Karpas-422 (cell line): ENCODE data around the gene SMAD6. TPM values are rescaled to one million over a fixed set of nuclear protein-coding genes. Genes with fewer than 3 reads are reported as not detected.
"Not testable (repeated sequence)": the region's sequence is repeated elsewhere in the genome, so short reads cannot be mapped to it uniquely, and the experiment has no call there.

ENCODE experiments used
- DNase-seq: peaks from one replicate; pipeline ENCODE4 v3.0.0-alpha.2; 2015
- H2AFZ ChIP-seq: fragments of 200-600 bp; sonication (generic); 2 replicates; pipeline ENCODE4 v1.6.1; 2014; ENCODE audit warnings: antibody characterized with exemption, low read length, mixed read lengths
- H3K27ac ChIP-seq: fragments of 200-600 bp; sonication (generic); 2 replicates; pipeline ENCODE4 v1.5.1; 2014; ENCODE audit warnings: mild to moderate bottlenecking, low read length, moderate library complexity
- H3K27me3 ChIP-seq: fragments of 200-600 bp; sonication (generic); 2 replicates; pipeline ENCODE4 v1.6.1; 2014; ENCODE audit warnings: low read length, mixed read lengths
- H3K36me3 ChIP-seq: fragments of 200-600 bp; sonication (generic); 2 replicates; pipeline ENCODE4 v1.6.1; 2014; ENCODE audit warnings: low read length, mixed read lengths; ENCODE audit not compliant: insufficient read depth
- H3K4me1 ChIP-seq: fragments of 200-600 bp; sonication (generic); 2 replicates; pipeline ENCODE4 v1.6.1; 2014; ENCODE audit warnings: mild to moderate bottlenecking, low read length, mixed read lengths
- H3K4me2 ChIP-seq: fragments of 200-600 bp; sonication (generic); 2 replicates; pipeline ENCODE4 v1.6.1; 2014; ENCODE audit warnings: low read length, low read depth, mild to moderate bottlenecking; ENCODE audit not compliant: poor library complexity, severe bottlenecking
- H3K4me3 ChIP-seq: fragments of 200-600 bp; sonication (generic); 2 replicates; pipeline ENCODE4 v1.5.1; 2014; ENCODE audit warnings: mild to moderate bottlenecking, antibody characterized with exemption, low read length, mixed read lengths
- H3K79me2 ChIP-seq: fragments of 200-600 bp; sonication (generic); 2 replicates; pipeline ENCODE4 v1.6.1; 2014; ENCODE audit warnings: mild to moderate bottlenecking, low read length, mixed read lengths
- H3K9ac ChIP-seq: fragments of 200-600 bp; sonication (generic); 2 replicates; pipeline ENCODE4 v1.6.0; 2014; ENCODE audit warnings: low read length
- H3K9me2 ChIP-seq: fragments of 200-600 bp; sonication (generic), shearing (Covaris generic); replicated peaks from 2 replicates; pipeline ENCODE4 v1.6.0; 2014; ENCODE audit warnings: mild to moderate bottlenecking, low read length, moderate library complexity; ENCODE audit not compliant: insufficient read depth
- H3K9me3 ChIP-seq: fragments of 300-700, 200-600 bp; sonication (generic); 2 replicates; pipeline ENCODE4 v1.6.1; 2014; ENCODE audit warnings: low read length, mixed read lengths
- H4K20me1 ChIP-seq: fragments of 200-600 bp; sonication (generic); 2 replicates; pipeline ENCODE4 v1.6.1; 2014; ENCODE audit warnings: mild to moderate bottlenecking, antibody characterized with exemption, low read length, low read depth; ENCODE audit not compliant: insufficient read depth
- total RNA-seq: library from RNA; depleted of rRNA; stranded (reverse); fragments of >200 nt; shearing (Covaris generic); gene quantifications from 2 replicates; pipeline ENCODE4 v1.2.3, GENCODE V29; 2014; ENCODE audit warnings: low replicate concordance

The SMAD6 gene
- total RNA-seq, 1 experiment from 2014 or later = 0.89 TPM

- H3K4me3 ChIP-seq = no peak overlapping the region
- H3K9me2 ChIP-seq = no peaks in the 10 kb centered on the region
- H2AFZ ChIP-seq = no peak overlapping the region
- H4K20me1 ChIP-seq = no peaks in the 10 kb centered on the region
- H3K79me2 ChIP-seq = no peaks in the 10 kb centered on the region
- H3K4me1 ChIP-seq = no peaks in the 10 kb centered on the region
- H3K9ac ChIP-seq = no peak overlapping the region
- no peaks in the 10 kb centered on the region for H3K9me3 ChIP-seq
- DNase-seq = no peak
- no peak overlapping the region for H3K4me2 ChIP-seq
- H3K27ac ChIP-seq = no peak overlapping the region
- no peaks in the 10 kb centered on the region for H3K27me3 ChIP-seq
- no peaks in the 10 kb centered on the region for H3K36me3 ChIP-seq
Measured at GRCh38 chr15:66823601-66824000, 121.6 kb downstream of the SMAD6 start.

GRCh38 chr15:66824424-66824823, 122.4 kb downstream of the SMAD6 start:
- no peaks in the 10 kb centered on the region for H3K27me3 ChIP-seq
- H3K4me2 ChIP-seq = no peak overlapping the region
- no peak overlapping the region for H3K9ac ChIP-seq
- H2AFZ ChIP-seq = no peak overlapping the region
- no peaks in the 10 kb centered on the region for H3K9me3 ChIP-seq
- H3K4me3 ChIP-seq = no peak overlapping the region
- H3K9me2 ChIP-seq = no peaks in the 10 kb centered on the region
- H3K4me1 ChIP-seq = no peaks in the 10 kb centered on the region
- no peak for DNase-seq
- H3K79me2 ChIP-seq = no peaks in the 10 kb centered on the region
- H3K27ac ChIP-seq = no peak overlapping the region
- no peaks in the 10 kb centered on the region for H3K36me3 ChIP-seq
- H4K20me1 ChIP-seq = no peaks in the 10 kb centered on the region

- Histone ChIP-seq H2AFZ (no peak overlapping the region), H3K27ac (no peak overlapping the region), H3K27me3 (no peaks in the 10 kb centered on the region), H3K4me3 (no peak overlapping the region), H3K36me3 (no peaks in the 10 kb centered on the region), H3K4me2 (no peak overlapping the region), H3K9me2 (no peaks in the 10 kb centered on the region), H3K9me3 (no peaks in the 10 kb centered on the region), H3K9ac (no peak overlapping the region), H3K4me1 (no peaks in the 10 kb centered on the region), H4K20me1 (no peaks in the 10 kb centered on the region), H3K79me2 (no peaks in the 10 kb centered on the region)
- no peak for DNase-seq
Measured at GRCh38 chr15:66825139-66825538, 123.1 kb downstream of the SMAD6 start.

GRCh38 chr15:66825731-66826130, 123.7 kb downstream of the SMAD6 start:
- H3K4me1 ChIP-seq = no peaks in the 10 kb centered on the region
- no peaks in the 10 kb centered on the region for H3K79me2 ChIP-seq
- H3K4me3 ChIP-seq = no peak overlapping the region
- no peaks in the 10 kb centered on the region for H3K36me3 ChIP-seq
- no peak overlapping the region for H2AFZ ChIP-seq
- H3K27ac ChIP-seq = no peak overlapping the region
- H4K20me1 ChIP-seq = no peaks in the 10 kb centered on the region
- H3K9me2 ChIP-seq = no peaks in the 10 kb centered on the region
- H3K27me3 ChIP-seq = no peaks in the 10 kb centered on the region
- H3K9ac ChIP-seq = no peak overlapping the region
- no peak for DNase-seq
- H3K4me2 ChIP-seq = no peak overlapping the region
- H3K9me3 ChIP-seq = no peaks in the 10 kb centered on the region

- no peaks in the 10 kb centered on the region for H3K9me3 ChIP-seq
- DNase-seq = no peak
- H3K4me3 ChIP-seq = no peak overlapping the region
- H3K79me2 ChIP-seq = no peaks in the 10 kb centered on the region
- H3K4me1 ChIP-seq = no peaks in the 10 kb centered on the region
- no peak overlapping the region for H2AFZ ChIP-seq
- H3K4me2 ChIP-seq = no peak overlapping the region
- no peaks in the 10 kb centered on the region for H3K36me3 ChIP-seq
- no peak overlapping the region for H3K9ac ChIP-seq
- no peaks in the 10 kb centered on the region for H3K27me3 ChIP-seq
- no peaks in the 10 kb centered on the region for H3K9me2 ChIP-seq
- H4K20me1 ChIP-seq = no peaks in the 10 kb centered on the region
- H3K27ac ChIP-seq = no peak overlapping the region
Measured at GRCh38 chr15:66826507-66826906, 124.5 kb downstream of the SMAD6 start.

DNA sequence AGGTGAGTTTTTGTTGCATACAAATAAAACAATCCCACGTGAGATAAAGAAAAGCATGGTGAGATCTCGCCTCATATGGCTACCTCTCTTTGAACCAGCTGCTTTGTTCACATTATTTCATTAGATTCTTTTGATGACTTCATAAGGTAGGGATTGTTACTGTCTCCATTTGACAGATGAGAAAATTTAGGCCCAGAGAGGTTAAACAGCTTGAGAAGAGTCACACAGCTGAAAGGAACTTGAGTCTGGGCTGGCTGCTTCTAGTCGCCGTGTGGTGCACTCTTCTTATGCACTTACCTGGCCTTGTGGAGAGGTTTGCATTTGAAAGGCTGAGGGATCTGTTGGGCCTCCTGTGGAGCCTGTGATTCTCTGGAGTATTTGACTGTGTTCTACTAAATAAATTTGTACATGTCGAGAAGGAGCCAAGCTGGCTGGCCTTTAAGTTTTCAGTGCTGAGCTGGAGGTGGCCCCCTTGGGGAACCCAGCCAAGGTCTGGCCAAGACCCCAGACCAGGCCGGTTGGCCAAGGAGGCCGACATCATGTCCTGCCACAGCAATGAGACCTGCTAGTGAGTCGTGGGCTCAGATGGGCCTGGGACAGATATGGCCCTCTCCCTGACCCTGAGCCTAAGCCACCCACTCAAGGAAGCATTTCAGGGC, 125.1 kb downstream of the SMAD6 start:
- no peaks in the 10 kb centered on the region for H3K4me1 ChIP-seq
- H3K9me2 ChIP-seq = no peaks in the 10 kb centered on the region
- no peak overlapping the region for H3K9ac ChIP-seq

DNA sequence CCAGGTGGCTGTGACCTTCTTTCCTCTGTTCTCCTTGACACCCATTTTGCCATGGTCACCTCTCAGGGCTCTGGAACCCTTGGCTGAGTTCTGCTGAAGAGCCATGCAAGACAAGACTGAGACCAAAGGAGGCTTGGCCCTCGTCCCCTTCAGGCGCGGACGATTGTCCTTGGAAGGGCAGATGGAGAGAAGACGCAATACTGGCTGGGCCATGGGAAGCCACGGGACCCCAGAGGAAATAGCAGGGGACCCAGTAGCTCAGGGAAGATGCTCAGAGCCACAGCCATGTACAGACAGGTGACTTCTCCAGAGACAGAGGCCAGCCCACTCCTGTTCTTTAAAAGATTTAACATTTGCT, 125.6 kb downstream of the SMAD6 start:
- Histone ChIP-seq H3K27ac (no peak overlapping the region), H3K27me3 (no peaks in the 10 kb centered on the region), H3K4me2 (no peak overlapping the region), H3K36me3 (no peaks in the 10 kb centered on the region), H3K9me3 (no peaks in the 10 kb centered on the region), H3K79me2 (no peaks in the 10 kb centered on the region), H3K9ac (no peak overlapping the region), H3K4me1 (no peaks in the 10 kb centered on the region), H3K9me2 (no peaks in the 10 kb centered on the region), H4K20me1 (no peaks in the 10 kb centered on the region), H2AFZ (no peak overlapping the region), H3K4me3 (no peak overlapping the region)
- DNase-seq = no peak

More for the DNA sequence above, 125.1 kb downstream of the SMAD6 start:
- no peak overlapping the region for H2AFZ ChIP-seq
- H3K4me3 ChIP-seq = no peak overlapping the region
- no peaks in the 10 kb centered on the region for H3K79me2 ChIP-seq
- H3K36me3 ChIP-seq = no peaks in the 10 kb centered on the region
- no peak for DNase-seq
- H3K27ac ChIP-seq = no peak overlapping the region
- no peak overlapping the region for H3K4me2 ChIP-seq
- no peaks in the 10 kb centered on the region for H3K27me3 ChIP-seq
- H3K9me3 ChIP-seq = no peaks in the 10 kb centered on the region
- H4K20me1 ChIP-seq = no peaks in the 10 kb centered on the region

GRCh38 chr15:66828817-66829541, 126.9 kb downstream of the SMAD6 start:
- not testable (repeated sequence) for DNase-seq, H3K9ac ChIP-seq, H3K27me3 ChIP-seq, H3K79me2 ChIP-seq, H3K4me3 ChIP-seq, H3K27ac ChIP-seq, H3K4me2 ChIP-seq, H3K9me2 ChIP-seq, H3K9me3 ChIP-seq, H2AFZ ChIP-seq, H3K36me3 ChIP-seq, H4K20me1 ChIP-seq
- peaks cover 13% of the 10 kb centered on the region for H3K4me1 ChIP-seq
